NOMO-1 treated with DMSO at 0.1 percent for 48 hours (cell line): Measurements from ENCODE around the gene RILPL1.
"Not testable (repeated sequence)": the region's sequence is repeated elsewhere in the genome, so short reads cannot be mapped to it uniquely, and the experiment has no call there.

Experiments
- DNase-seq: peaks from one replicate; lab custom pipeline; 2025; ENCODE audit not compliant: unreplicated experiment; lab: John Stamatoyannopoulos, UW

The RILPL1 gene

GRCh38 chr12:123471374-123472068, 62.0 kb downstream of the RILPL1 start:
- no peak for DNase-seq

- DNase-seq, result no peak
Measured at GRCh38 chr12:123469978-123470377, 63.5 kb downstream of the RILPL1 start.

- DNase-seq, result peak; percentile 25
Measured at GRCh38 chr12:123468786-123469185, 64.7 kb downstream of the RILPL1 start.

GRCh38 chr12:123465084-123465483, 68.4 kb downstream of the RILPL1 start:
- DNase-seq, result no peak

- not testable (repeated sequence) for DNase-seq
Measured at GRCh38 chr12:123463174-123463573, 70.3 kb downstream of the RILPL1 start.

GRCh38 chr12:123457980-123458779, 75.3 kb downstream of the RILPL1 start, which contains the start of gene SNRNP35:
Gene SNRNP35 (plus strand): TSS chr12:123458139. CDS start chr12:123465541, 7,402 bp downstream.
- peak; percentile 80 for DNase-seq

GRCh38 chr12:123453165-123453564, 80.4 kb downstream of the RILPL1 start:
- DNase-seq, result peak; percentile 73

- DNase-seq, result not testable (repeated sequence)
Measured at GRCh38 chr12:123452276-123452550, 81.3 kb downstream of the RILPL1 start.

- DNase-seq, result no peak
Measured at GRCh38 chr12:123450636-123451035, 82.9 kb downstream of the RILPL1 start.

- no peak for DNase-seq
Measured at GRCh38 chr12:123449856-123450255, 83.7 kb downstream of the RILPL1 start.

GRCh38 chr12:123449249-123449733, 84.2 kb downstream of the RILPL1 start:
- no peak for DNase-seq

- no peak for DNase-seq
Measured at GRCh38 chr12:123446333-123446713, 87.2 kb downstream of the RILPL1 start.

GRCh38 chr12:123445388-123446332, 87.9 kb downstream of the RILPL1 start:
- DNase-seq, result no peak

- peak; percentile 35 for DNase-seq
Measured at GRCh38 chr12:123444092-123445026, 89.2 kb downstream of the RILPL1 start.

GRCh38 chr12:123442774-123443173, 90.7 kb downstream of the RILPL1 start:
- peak; percentile 73 for DNase-seq

GRCh38 chr12:123441523-123442164, 91.9 kb downstream of the RILPL1 start:
- no peak for DNase-seq

- peak; percentile 99 for DNase-seq
Measured at GRCh38 chr12:123436017-123436964, 97.2 kb downstream of the RILPL1 start, which contains the start of gene RILPL2. Gene RILPL2 (minus strand): TSS chr12:123436684. CDS start chr12:123436420, 264 bp downstream.

GRCh38 chr12:123435636-123436016, 97.9 kb downstream of the RILPL1 start:
- no peak for DNase-seq
